Measurements from ENCODE around the gene PHACTR4. TPM values are rescaled to one million over a fixed set of nuclear protein-coding genes. Genes with fewer than 3 reads are reported as not detected.
A peak's percentile ranks its signal among the peaks of the same experiment; 100 is the strongest.

PHACTR4 gene
- total and polyA plus RNA-seq, 2 of the 13 experiments (the other 11 are each of a cell fraction or from before 2014, with no cell fraction given) = 13.9 to 17.1 TPM

DNA sequence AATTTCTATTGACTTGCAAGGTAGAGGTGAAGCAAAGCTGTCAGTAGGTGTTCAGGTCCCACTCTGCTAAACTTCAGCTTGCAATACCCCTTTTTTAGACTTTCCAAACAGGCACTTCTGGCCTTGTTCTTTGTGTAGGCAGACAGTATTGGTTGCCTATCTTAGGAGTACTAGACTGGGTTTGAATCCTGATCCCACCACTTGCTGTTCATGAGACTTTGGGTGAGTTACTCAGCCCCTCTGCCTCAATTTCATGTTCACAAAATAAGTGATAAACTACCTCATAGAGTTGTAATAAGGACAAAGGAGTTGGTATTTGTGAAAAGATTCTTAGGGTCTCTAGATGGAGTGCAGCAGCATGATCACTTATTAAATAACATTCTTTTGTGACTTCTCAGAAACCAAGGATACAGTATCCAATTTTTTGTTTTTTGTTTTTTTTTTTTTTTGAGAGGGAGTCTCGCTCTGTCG lies 141.5 kb downstream of the PHACTR4 start (continued):
- TF ChIP-seq ZNF556 (CRISPR knock-in tag; IDR thresholded peaks at IDR 0.05; ENCODE audit: borderline replicate concordance) = no peak
- TF ChIP-seq SKI (IDR thresholded peaks at IDR 0.05; ENCODE audit: partially characterized antibody) = no peak
- TF ChIP-seq AKNA (CRISPR knock-in tag; IDR thresholded peaks at IDR 0.05; ENCODE audit: borderline replicate concordance) = no peak
- TF ChIP-seq ZNF773 (CRISPR knock-in tag; IDR thresholded peaks at IDR 0.05; ENCODE audit: borderline replicate concordance) = no peak
- TF ChIP-seq, protein P1, sequence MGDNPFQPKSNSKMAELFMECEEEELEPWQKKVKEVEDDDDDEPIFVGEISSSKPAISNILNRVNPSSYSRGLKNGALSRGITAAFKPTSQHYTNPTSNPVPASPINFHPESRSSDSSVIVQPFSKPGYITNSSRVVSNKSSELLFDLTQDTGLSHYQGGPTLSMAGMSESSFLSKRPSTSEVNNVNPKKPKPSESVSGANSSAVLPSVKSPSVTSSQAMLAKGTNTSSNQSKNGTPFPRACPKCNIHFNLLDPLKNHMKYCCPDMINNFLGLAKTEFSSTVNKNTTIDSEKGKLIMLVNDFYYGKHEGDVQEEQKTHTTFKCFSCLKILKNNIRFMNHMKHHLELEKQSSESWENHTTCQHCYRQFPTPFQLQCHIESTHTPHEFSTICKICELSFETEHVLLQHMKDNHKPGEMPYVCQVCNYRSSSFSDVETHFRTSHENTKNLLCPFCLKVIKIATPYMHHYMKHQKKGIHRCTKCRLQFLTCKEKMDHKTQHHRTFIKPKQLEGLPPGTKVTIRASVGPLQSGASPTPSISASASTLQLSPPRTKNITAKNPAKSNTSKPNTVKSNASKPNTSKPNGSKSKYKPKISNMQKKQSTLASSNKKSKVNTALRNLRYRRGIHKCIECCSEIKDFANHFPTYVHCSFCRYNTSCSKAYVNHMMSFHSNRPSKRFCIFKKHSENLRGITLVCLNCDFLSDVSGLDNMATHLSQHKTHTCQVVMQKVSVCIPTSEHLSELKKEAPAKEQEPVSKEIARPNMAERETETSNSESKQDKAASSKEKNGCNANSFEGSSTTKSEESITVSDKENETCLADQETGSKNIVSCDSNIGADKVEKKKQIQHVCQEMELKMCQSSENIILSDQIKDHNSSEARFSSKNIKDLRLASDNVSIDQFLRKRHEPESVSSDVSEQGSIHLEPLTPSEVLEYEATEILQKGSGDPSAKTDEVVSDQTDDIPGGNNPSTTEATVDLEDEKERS (CRISPR knock-in tag; IDR thresholded peaks at IDR 0.05) = no peak
- TF ChIP-seq, protein P2, sequence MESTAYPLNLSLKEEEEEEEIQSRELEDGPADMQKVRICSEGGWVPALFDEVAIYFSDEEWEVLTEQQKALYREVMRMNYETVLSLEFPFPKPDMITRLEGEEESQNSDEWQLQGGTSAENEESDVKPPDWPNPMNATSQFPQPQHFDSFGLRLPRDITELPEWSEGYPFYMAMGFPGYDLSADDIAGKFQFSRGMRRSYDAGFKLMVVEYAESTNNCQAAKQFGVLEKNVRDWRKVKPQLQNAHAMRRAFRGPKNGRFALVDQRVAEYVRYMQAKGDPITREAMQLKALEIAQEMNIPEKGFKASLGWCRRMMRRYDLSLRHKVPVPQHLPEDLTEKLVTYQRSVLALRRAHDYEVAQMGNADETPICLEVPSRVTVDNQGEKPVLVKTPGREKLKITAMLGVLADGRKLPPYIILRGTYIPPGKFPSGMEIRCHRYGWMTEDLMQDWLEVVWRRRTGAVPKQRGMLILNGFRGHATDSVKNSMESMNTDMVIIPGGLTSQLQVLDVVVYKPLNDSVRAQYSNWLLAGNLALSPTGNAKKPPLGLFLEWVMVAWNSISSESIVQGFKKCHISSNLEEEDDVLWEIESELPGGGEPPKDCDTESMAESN (CRISPR knock-in tag; conservative IDR thresholded peaks at IDR 0.05) = no peak
- 0 out of 2 replicates have a peak, but pooled peaks have one; percentile 11 for TF ChIP-seq NFE2 (CRISPR knock-in tag; IDR thresholded peaks at IDR 0.05)
- TF ChIP-seq, protein P3, sequence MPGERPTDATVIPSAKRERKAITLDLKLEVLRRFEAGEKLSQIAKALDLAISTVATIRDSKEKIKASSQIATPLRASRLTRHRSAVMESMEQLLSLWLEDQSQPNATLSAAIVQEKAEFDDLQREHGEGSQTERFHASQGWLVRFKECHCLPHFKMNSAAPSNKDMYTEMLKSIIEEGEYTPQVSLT (CRISPR knock-in tag; IDR thresholded peaks at IDR 0.05; ENCODE audit: borderline replicate concordance, low read depth) = no peak
- TF ChIP-seq ZNF430 (CRISPR knock-in tag; IDR thresholded peaks at IDR 0.05) = no peak
- TF ChIP-seq ZNF570 (CRISPR knock-in tag; IDR thresholded peaks at IDR 0.05; ENCODE audit: borderline replicate concordance) = no peak
- TF ChIP-seq ZNF761 (CRISPR knock-in tag; conservative IDR thresholded peaks at IDR 0.05) = no peak
- no peak for TF ChIP-seq ZNF205 (CRISPR knock-in tag; IDR thresholded peaks at IDR 0.05)
- TF ChIP-seq KLF6 (CRISPR knock-in tag; IDR thresholded peaks at IDR 0.05) = no peak
- TF ChIP-seq, protein P4, sequence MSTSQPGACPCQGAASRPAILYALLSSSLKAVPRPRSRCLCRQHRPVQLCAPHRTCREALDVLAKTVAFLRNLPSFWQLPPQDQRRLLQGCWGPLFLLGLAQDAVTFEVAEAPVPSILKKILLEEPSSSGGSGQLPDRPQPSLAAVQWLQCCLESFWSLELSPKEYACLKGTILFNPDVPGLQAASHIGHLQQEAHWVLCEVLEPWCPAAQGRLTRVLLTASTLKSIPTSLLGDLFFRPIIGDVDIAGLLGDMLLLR (CRISPR knock-in tag; IDR thresholded peaks at IDR 0.05) = no peak
- no peak for TF ChIP-seq IRF2 (CRISPR knock-in tag; IDR thresholded peaks at IDR 0.05)
- TF ChIP-seq PLRG1 (conservative IDR thresholded peaks at IDR 0.05) = no peak
- TF ChIP-seq FOXP4 (CRISPR knock-in tag; IDR thresholded peaks at IDR 0.05) = no peak
- no peak for TF ChIP-seq KMT2A (CRISPR knock-in tag; IDR thresholded peaks at IDR 0.05)
